Measurements from ENCODE around the gene MARF1. TPM values are rescaled to one million over a fixed set of nuclear protein-coding genes. Genes with fewer than 3 reads are reported as not detected.

MARF1 gene
- polyA plus RNA-seq, 1 donor (not counting 4 experiments of a cell fraction or from before 2014, with no cell fraction given) = 12.5 TPM

- H3K36me3 ChIP-seq (ENCODE audit: control insufficient read depth in 2 of 2, extremely low read depth in 1 of 2, insufficient read depth in 2 of 2, low read length in 2 of 2) = peaks cover 24 to 37% of the 10 kb centered on the region in 2 experiments
- no peak for TF ChIP-seq EZH2 (IDR thresholded peaks at IDR 0.05; ENCODE audit: low read length)
- TF ChIP-seq CTCF (optimal IDR thresholded peaks at IDR 0.05 in 1 of 3, IDR thresholded peaks at IDR 0.05 in 1 of 3, conservative IDR thresholded peaks at IDR 0.05 in 1 of 3; ENCODE audit: extremely low read depth in 1 of 3, insufficient read depth in 2 of 3, low read length in 3 of 3) = no peak
Measured at GRCh38 chr16:15604460-15605440, 38.2 kb downstream of the MARF1 start.

DNA sequence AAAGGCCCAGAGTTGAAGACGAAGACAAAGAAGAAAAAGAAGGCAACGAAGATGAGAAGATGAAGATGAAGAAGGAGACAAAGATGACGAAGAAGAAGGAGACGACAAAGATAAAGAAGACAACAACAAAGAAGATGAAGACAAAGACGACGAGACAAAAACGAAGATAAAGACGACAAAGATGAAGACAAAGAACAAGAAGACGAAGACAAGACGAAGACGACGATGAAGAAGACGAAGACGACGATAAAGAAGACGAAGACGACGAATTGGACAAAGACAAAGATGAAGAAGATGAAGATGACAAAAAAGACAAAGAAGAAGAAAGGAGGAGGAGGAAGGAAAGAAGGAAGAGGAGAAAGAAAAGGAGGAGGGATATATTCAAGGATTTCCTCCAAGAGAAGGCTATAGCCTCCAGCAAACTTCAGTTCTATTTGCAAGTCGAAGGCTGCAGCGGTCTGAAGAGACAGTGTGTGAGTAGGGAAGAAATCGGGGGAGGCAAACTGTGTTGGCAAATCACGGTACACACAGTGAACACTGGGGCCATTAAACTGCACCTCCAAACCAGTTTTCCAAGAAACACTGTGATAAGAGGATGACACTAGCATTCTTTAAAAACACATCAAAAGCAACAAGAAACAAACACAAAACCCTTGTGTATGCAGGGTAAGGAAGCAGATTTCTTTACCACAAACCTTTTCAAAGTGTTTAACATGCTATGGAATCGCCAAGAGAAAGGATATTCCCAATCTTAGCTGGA, 40.5 kb downstream of the MARF1 start:
- peaks cover 14% of the 10 kb centered on the region for H3K4me1 ChIP-seq (ENCODE audit: control insufficient read depth, extremely low read depth, insufficient read depth, low read length)
- no peak overlapping the region for H3K4me2 ChIP-seq (ENCODE audit: control insufficient read depth, extremely low read depth, insufficient read depth, low read depth, low read length)
- H3K36me3 ChIP-seq (ENCODE audit: control insufficient read depth in 2 of 2, extremely low read depth in 1 of 2, insufficient read depth in 2 of 2, low read length in 2 of 2) = peaks cover 31 to 36% of the 10 kb centered on the region in 2 experiments
- TF ChIP-seq CTCF (optimal IDR thresholded peaks at IDR 0.05 in 1 of 3, IDR thresholded peaks at IDR 0.05 in 1 of 3, conservative IDR thresholded peaks at IDR 0.05 in 1 of 3; ENCODE audit: extremely low read depth in 1 of 3, insufficient read depth in 2 of 3, low read length in 3 of 3) = no peak
- no peak for TF ChIP-seq EZH2 (IDR thresholded peaks at IDR 0.05; ENCODE audit: low read length)
- no peak for FAIRE-seq
- H3K9me3 ChIP-seq (ENCODE audit: control insufficient read depth, low read depth, low read length) = no peaks in the 10 kb centered on the region
- no peak overlapping the region for H3K9ac ChIP-seq (ENCODE audit: control insufficient read depth, extremely low read depth, insufficient read depth, low read length)
- H3K27ac ChIP-seq (ENCODE audit: control insufficient read depth, insufficient read depth, low read length) = no peak overlapping the region
- H3K9me1 ChIP-seq (ENCODE audit: control insufficient read depth, extremely low read depth, insufficient read depth, low read length) = no peaks in the 10 kb centered on the region
- no peaks in the 10 kb centered on the region for H4K20me1 ChIP-seq (ENCODE audit: control insufficient read depth, extremely low read depth, insufficient read depth, low read length)
- no peak overlapping the region for H3K4me3 ChIP-seq (ENCODE audit: control insufficient read depth in 2 of 3, extremely low read depth in 1 of 3, insufficient read depth in 2 of 3, low read depth in 1 of 3, low read length in 3 of 3)
- H3K27me3 ChIP-seq (ENCODE audit: control insufficient read depth, extremely low read depth, insufficient read depth, low read length) = no peaks in the 10 kb centered on the region
- no peak for DNase-seq (ENCODE audit: low read depth, low spot score)
- no peaks in the 10 kb centered on the region for H3K79me2 ChIP-seq (ENCODE audit: control insufficient read depth, insufficient read depth, low read length)
- dilution Hi-C loops (cut with MboI; ENCODE audit: extremely low pct_ligation_motif_present, low sequenced_read_pairs) = no loop called here
- H2AFZ ChIP-seq (ENCODE audit: control insufficient read depth, low read length) = no peak overlapping the region

More at GRCh38 chr16:15604460-15605440, 38.2 kb downstream of the MARF1 start:
- Histone ChIP-seq H3K9me3 (ENCODE audit: control insufficient read depth, low read depth, low read length) (no peaks in the 10 kb centered on the region), H3K27ac (ENCODE audit: control insufficient read depth, insufficient read depth, low read length) (no peak overlapping the region), H3K4me1 (ENCODE audit: control insufficient read depth, extremely low read depth, insufficient read depth, low read length) (peaks cover 14% of the 10 kb centered on the region), H3K9ac (ENCODE audit: control insufficient read depth, extremely low read depth, insufficient read depth, low read length) (no peak overlapping the region), H3K9me1 (ENCODE audit: control insufficient read depth, extremely low read depth, insufficient read depth, low read length) (no peaks in the 10 kb centered on the region), H3K79me2 (ENCODE audit: control insufficient read depth, insufficient read depth, low read length) (no peaks in the 10 kb centered on the region), H3K27me3 (ENCODE audit: control insufficient read depth, extremely low read depth, insufficient read depth, low read length) (no peaks in the 10 kb centered on the region), H3K4me2 (ENCODE audit: control insufficient read depth, extremely low read depth, insufficient read depth, low read depth, low read length) (no peak overlapping the region), H3K4me3 (ENCODE audit: control insufficient read depth in 2 of 3, extremely low read depth in 1 of 3, insufficient read depth in 2 of 3, low read depth in 1 of 3, low read length in 3 of 3) (no peak overlapping the region), H4K20me1 (ENCODE audit: control insufficient read depth, extremely low read depth, insufficient read depth, low read length) (no peaks in the 10 kb centered on the region), H2AFZ (ENCODE audit: control insufficient read depth, low read length) (no peak overlapping the region)
- DNase-seq (ENCODE audit: low read depth, low spot score) = no peak
- no peak for FAIRE-seq
- dilution Hi-C loops (cut with MboI; ENCODE audit: extremely low pct_ligation_motif_present, low sequenced_read_pairs) = no loop called here
